HEK293 (cell line): ENCODE measurements around the gene FNDC8.

Source experiments
- EGR2 ChIP-seq: fragments of 450-650 bp; formaldehyde crosslinking; IDR thresholded peaks from 2 replicates; pipeline ENCODE4 v1.5.1; 2016; ENCODE audit warnings: low read depth, missing biosample characterization, missing genetic modification characterization
- GLIS1 ChIP-seq: fragments of 450-650 bp; formaldehyde crosslinking; IDR thresholded peaks from 2 replicates; pipeline ENCODE4 v1.5.1; 2016; ENCODE audit warnings: missing biosample characterization, missing genetic modification characterization
- GLIS2 ChIP-seq: fragments of 450-650 bp; formaldehyde crosslinking; IDR thresholded peaks from 2 replicates; pipeline ENCODE4 v1.5.1; 2016; ENCODE audit warnings: missing biosample characterization, missing genetic modification characterization
- HOXC10 ChIP-seq: sonication (generic); formaldehyde crosslinking; IDR thresholded peaks from 2 replicates; pipeline ENCODE4 v1.8.1; 2023; ENCODE audit warnings: mild to moderate bottlenecking, missing genetic modification reagents
- PRDM1 ChIP-seq: fragments of 450-650 bp; formaldehyde crosslinking; IDR thresholded peaks from 2 replicates; pipeline ENCODE4; 2016; ENCODE audit warnings: missing biosample characterization, missing genetic modification characterization
- RBAK ChIP-seq: fragments of 450-650 bp; formaldehyde crosslinking; IDR thresholded peaks from 2 replicates; pipeline ENCODE4 v1.5.1; 2016; ENCODE audit warnings: missing biosample characterization, missing genetic modification characterization
- SP7 ChIP-seq: fragments of 450-650 bp; formaldehyde crosslinking; IDR thresholded peaks from 2 replicates; pipeline ENCODE4 v1.5.1; 2016; ENCODE audit warnings: missing biosample characterization, missing genetic modification characterization
- TCF7L2 ChIP-seq: IDR thresholded peaks from 2 replicates; pipeline ENCODE4 v1.6.1; 2011; ENCODE audit warnings: low read depth, mild to moderate bottlenecking, inconsistent platforms, low read length, moderate library complexity, borderline replicate concordance
- ZFHX2 ChIP-seq: fragments of 450-650 bp; formaldehyde crosslinking; conservative IDR thresholded peaks from 2 replicates; pipeline ENCODE4 v1.5.1; 2016; ENCODE audit warnings: missing biosample characterization, missing genetic modification characterization
- ZFP69B ChIP-seq: fragments of 450-650 bp; formaldehyde crosslinking; IDR thresholded peaks from 2 replicates; pipeline ENCODE4 v1.5.1; 2016; ENCODE audit warnings: missing biosample characterization, missing genetic modification characterization
- ZNF146 ChIP-seq: fragments of 450-650 bp; formaldehyde crosslinking; IDR thresholded peaks from 2 replicates; pipeline ENCODE4 v1.5.1; 2016; ENCODE audit warnings: missing biosample characterization, missing genetic modification characterization
- ZNF16 ChIP-seq: fragments of 450-650 bp; formaldehyde crosslinking; IDR thresholded peaks from 2 replicates; pipeline ENCODE4 v1.5.1; 2016; ENCODE audit warnings: low read depth, missing biosample characterization, missing genetic modification characterization
- ZNF175 ChIP-seq: fragments of 450-650 bp; formaldehyde crosslinking; IDR thresholded peaks from 2 replicates; pipeline ENCODE4 v1.5.1; 2016; ENCODE audit warnings: missing biosample characterization, missing genetic modification characterization
- ZNF184 ChIP-seq: fragments of 450-650 bp; IDR thresholded peaks from 2 replicates; pipeline ENCODE4 v1.5.1; 2018; ENCODE audit warnings: missing biosample characterization, mild to moderate bottlenecking, missing genetic modification characterization
- ZNF223 ChIP-seq: fragments of 450-650 bp; formaldehyde crosslinking; IDR thresholded peaks from 2 replicates; pipeline ENCODE4 v1.5.1; 2016; ENCODE audit warnings: missing biosample characterization, missing genetic modification characterization
- ZNF311 ChIP-seq: fragments of 450-650 bp; formaldehyde crosslinking; IDR thresholded peaks from 2 replicates; pipeline ENCODE4 v1.5.1; 2017; ENCODE audit warnings: missing biosample characterization, missing genetic modification characterization, borderline replicate concordance
- ZNF366 ChIP-seq: fragments of 450-650 bp; formaldehyde crosslinking; conservative IDR thresholded peaks from 2 replicates; pipeline ENCODE4 v1.5.1; 2016; ENCODE audit warnings: missing biosample characterization, missing genetic modification characterization
- ZNF433 ChIP-seq: fragments of 450-650 bp; formaldehyde crosslinking; IDR thresholded peaks from 2 replicates; pipeline ENCODE4 v1.5.1; 2016; ENCODE audit warnings: missing biosample characterization, missing genetic modification characterization, low read depth
- ZNF48 ChIP-seq: fragments of 450-650 bp; formaldehyde crosslinking; IDR thresholded peaks from 2 replicates; pipeline ENCODE4 v1.5.1; 2016; ENCODE audit warnings: missing biosample characterization, missing genetic modification characterization
- ZNF501 ChIP-seq: fragments of 450-650 bp; formaldehyde crosslinking; IDR thresholded peaks from 2 replicates; pipeline ENCODE4 v1.5.1; 2016; ENCODE audit warnings: missing biosample characterization, missing genetic modification characterization
- ZNF701 ChIP-seq: fragments of 450-650 bp; formaldehyde crosslinking; IDR thresholded peaks from 2 replicates; pipeline ENCODE4 v1.5.1; 2016; ENCODE audit warnings: missing biosample characterization, missing genetic modification characterization
- ZNF747 ChIP-seq: fragments of 450-650 bp; formaldehyde crosslinking; IDR thresholded peaks from 2 replicates; pipeline ENCODE4 v1.5.1; 2016; ENCODE audit warnings: missing biosample characterization, missing genetic modification characterization
- ZNF837 ChIP-seq: fragments of 450-650 bp; formaldehyde crosslinking; IDR thresholded peaks from 2 replicates; pipeline ENCODE4 v1.5.1; 2016; ENCODE audit warnings: missing biosample characterization, missing genetic modification characterization
- ZSCAN23 ChIP-seq: fragments of 450-650 bp; formaldehyde crosslinking; IDR thresholded peaks from 2 replicates; pipeline ENCODE4 v1.5.1; 2016; ENCODE audit warnings: missing biosample characterization, missing genetic modification characterization
- TF ChIP-seq, protein P1 (sequence below): fragments of 450-650 bp; formaldehyde crosslinking; IDR thresholded peaks from 2 replicates; pipeline ENCODE4 v1.5.1; 2016; ENCODE audit warnings: missing biosample characterization, missing genetic modification characterization
- TF ChIP-seq, protein P2 (sequence below): IDR thresholded peaks from 2 replicates; pipeline ENCODE4 v1.6.1; 2011; ENCODE audit warnings: mild to moderate bottlenecking, low read depth, low read length, borderline replicate concordance
- TF ChIP-seq, protein P3 (sequence below): fragments of 450-650 bp; formaldehyde crosslinking; conservative IDR thresholded peaks from 2 replicates; pipeline ENCODE4 v1.5.1; 2016; ENCODE audit warnings: low read depth, missing biosample characterization, missing genetic modification characterization
- TF ChIP-seq, protein P4 (sequence below): fragments of 450-650 bp; formaldehyde crosslinking; IDR thresholded peaks from 2 replicates; pipeline ENCODE4 v1.5.1; 2016; ENCODE audit warnings: missing biosample characterization, missing genetic modification characterization
- TF ChIP-seq, protein P5 (sequence below): fragments of 450-650 bp; formaldehyde crosslinking; IDR thresholded peaks from 2 replicates; pipeline ENCODE4 v1.5.1; 2017; ENCODE audit warnings: missing biosample characterization, missing genetic modification characterization

The FNDC8 gene

DNA sequence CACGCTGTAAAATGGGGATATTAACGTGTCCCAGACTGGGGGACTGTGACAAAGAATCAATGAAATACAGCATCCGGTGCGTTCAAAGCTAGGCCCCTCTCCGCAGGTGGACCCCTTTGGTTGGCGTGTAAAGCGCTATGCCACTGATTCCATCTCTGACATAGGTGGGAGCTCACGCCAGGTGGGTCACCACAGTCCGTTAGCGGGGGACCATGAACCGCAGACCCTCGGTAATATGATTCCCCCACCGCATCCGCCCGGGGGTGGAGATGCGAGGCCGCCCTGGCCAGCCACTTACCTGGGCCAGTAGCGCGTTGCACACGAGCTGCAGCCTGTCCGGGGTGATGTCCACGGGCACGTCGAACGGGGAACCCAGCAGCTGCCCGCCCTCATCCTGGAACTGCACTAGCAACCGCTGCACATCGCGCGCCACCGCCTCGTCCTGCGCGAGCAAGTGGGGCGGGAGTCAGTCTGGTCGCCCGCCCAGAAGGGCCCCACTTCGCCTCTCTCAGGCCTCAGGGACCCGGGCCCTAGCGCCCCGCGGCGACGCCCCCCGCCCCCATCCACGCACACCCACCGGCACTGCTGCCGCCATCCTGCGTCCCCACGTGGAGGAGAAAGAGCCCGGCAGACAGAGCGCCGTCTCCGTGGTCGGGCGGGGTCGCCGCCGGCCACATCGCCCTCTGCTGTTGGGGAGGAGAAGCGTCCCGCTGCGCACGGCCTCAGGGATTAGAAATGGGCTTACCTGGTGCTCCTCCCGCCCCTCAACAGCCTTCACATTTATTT lies 20.5 kb downstream of the FNDC8 start, which contains the start of gene NLE1 (continued):
- TF ChIP-seq, protein P1, sequence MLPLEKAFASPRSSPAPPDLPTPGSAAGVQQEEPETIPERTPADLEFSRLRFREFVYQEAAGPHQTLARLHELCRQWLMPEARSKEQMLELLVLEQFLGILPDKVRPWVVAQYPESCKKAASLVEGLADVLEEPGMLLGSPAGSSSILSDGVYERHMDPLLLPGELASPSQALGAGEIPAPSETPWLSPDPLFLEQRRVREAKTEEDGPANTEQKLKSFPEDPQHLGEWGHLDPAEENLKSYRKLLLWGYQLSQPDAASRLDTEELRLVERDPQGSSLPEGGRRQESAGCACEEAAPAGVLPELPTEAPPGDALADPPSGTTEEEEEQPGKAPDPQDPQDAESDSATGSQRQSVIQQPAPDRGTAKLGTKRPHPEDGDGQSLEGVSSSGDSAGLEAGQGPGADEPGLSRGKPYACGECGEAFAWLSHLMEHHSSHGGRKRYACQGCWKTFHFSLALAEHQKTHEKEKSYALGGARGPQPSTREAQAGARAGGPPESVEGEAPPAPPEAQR (tag by site-specific recombination) = no peak
- TF ChIP-seq ZNF311 (tag by site-specific recombination) (no peak), ZNF16 (tag by site-specific recombination) (no peak), ZNF701 (tag by site-specific recombination) (no peak), GLIS1 (tag by site-specific recombination) (no peak), HOXC10 (no peak), ZFP69B (tag by site-specific recombination) (peak; percentile 61; the same call in 1 of the 2 replicates), ZNF501 (tag by site-specific recombination) (peak; percentile 93), SP7 (tag by site-specific recombination) (peak; percentile 82; the same call in 1 of the 2 replicates), ZNF433 (tag by site-specific recombination) (no peak), ZNF747 (tag by site-specific recombination) (no peak), EGR2 (tag by site-specific recombination) (peak; percentile 88), ZSCAN23 (0 out of 2 replicates have a peak, but pooled peaks have one; percentile 46), ZNF223 (no peak), PRDM1 (tag by site-specific recombination) (no peak), ZFHX2 (tag by site-specific recombination) (peak; percentile 92), ZNF175 (no peak), ZNF366 (tag by site-specific recombination) (0 out of 2 replicates have a peak, but pooled peaks have one; percentile 11), TCF7L2 (no peak), ZNF146 (tag by site-specific recombination) (peak; percentile 35; the same call in 1 of the 2 replicates), RBAK (tag by site-specific recombination) (no peak), ZNF837 (tag by site-specific recombination) (no peak), ZNF184 (no peak), ZNF48 (tag by site-specific recombination) (no peak), GLIS2 (tag by site-specific recombination) (peak; percentile 61)
- TF ChIP-seq, protein P2, sequence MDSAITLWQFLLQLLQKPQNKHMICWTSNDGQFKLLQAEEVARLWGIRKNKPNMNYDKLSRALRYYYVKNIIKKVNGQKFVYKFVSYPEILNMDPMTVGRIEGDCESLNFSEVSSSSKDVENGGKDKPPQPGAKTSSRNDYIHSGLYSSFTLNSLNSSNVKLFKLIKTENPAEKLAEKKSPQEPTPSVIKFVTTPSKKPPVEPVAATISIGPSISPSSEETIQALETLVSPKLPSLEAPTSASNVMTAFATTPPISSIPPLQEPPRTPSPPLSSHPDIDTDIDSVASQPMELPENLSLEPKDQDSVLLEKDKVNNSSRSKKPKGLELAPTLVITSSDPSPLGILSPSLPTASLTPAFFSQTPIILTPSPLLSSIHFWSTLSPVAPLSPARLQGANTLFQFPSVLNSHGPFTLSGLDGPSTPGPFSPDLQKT = no peak
- TF ChIP-seq, protein P3, sequence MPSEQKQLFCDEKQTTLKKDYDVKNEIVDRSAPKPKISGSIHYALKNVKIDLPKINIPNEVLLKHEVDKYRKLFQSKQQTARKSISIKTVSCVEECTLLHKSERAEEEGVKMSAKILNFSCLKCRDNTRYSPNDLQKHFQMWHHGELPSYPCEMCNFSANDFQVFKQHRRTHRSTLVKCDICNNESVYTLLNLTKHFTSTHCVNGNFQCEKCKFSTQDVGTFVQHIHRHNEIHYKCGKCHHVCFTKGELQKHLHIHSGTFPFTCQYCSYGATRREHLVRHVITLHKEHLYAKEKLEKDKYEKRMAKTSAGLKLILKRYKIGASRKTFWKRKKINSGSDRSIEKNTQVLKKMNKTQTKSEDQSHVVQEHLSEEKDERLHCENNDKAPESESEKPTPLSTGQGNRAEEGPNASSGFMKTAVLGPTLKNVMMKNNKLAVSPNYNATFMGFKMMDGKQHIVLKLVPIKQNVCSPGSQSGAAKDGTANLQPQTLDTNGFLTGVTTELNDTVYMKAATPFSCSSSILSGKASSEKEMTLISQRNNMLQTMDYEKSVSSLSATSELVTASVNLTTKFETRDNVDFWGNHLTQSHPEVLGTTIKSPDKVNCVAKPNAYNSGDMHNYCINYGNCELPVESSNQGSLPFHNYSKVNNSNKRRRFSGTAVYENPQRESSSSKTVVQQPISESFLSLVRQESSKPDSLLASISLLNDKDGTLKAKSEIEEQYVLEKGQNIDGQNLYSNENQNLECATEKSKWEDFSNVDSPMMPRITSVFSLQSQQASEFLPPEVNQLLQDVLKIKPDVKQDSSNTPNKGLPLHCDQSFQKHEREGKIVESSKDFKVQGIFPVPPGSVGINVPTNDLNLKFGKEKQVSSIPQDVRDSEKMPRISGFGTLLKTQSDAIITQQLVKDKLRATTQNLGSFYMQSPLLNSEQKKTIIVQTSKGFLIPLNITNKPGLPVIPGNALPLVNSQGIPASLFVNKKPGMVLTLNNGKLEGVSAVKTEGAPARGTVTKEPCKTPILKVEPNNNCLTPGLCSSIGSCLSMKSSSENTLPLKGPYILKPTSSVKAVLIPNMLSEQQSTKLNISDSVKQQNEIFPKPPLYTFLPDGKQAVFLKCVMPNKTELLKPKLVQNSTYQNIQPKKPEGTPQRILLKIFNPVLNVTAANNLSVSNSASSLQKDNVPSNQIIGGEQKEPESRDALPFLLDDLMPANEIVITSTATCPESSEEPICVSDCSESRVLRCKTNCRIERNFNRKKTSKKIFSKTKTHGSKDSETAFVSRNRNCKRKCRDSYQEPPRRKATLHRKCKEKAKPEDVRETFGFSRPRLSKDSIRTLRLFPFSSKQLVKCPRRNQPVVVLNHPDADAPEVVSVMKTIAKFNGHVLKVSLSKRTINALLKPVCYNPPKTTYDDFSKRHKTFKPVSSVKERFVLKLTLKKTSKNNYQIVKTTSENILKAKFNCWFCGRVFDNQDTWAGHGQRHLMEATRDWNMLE (tag by site-specific recombination) = no peak
- TF ChIP-seq, protein P4, sequence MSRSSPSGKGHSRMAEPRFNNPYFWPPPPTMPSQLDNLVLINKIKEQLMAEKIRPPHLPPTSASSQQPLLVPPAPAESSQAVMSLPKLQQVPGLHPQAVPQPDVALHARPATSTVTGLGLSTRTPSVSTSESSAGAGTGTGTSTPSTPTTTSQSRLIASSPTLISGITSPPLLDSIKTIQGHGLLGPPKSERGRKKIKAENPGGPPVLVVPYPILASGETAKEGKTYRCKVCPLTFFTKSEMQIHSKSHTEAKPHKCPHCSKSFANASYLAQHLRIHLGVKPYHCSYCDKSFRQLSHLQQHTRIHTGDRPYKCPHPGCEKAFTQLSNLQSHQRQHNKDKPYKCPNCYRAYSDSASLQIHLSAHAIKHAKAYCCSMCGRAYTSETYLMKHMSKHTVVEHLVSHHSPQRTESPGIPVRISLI (tag by site-specific recombination) = no peak
- TF ChIP-seq, protein P5, sequence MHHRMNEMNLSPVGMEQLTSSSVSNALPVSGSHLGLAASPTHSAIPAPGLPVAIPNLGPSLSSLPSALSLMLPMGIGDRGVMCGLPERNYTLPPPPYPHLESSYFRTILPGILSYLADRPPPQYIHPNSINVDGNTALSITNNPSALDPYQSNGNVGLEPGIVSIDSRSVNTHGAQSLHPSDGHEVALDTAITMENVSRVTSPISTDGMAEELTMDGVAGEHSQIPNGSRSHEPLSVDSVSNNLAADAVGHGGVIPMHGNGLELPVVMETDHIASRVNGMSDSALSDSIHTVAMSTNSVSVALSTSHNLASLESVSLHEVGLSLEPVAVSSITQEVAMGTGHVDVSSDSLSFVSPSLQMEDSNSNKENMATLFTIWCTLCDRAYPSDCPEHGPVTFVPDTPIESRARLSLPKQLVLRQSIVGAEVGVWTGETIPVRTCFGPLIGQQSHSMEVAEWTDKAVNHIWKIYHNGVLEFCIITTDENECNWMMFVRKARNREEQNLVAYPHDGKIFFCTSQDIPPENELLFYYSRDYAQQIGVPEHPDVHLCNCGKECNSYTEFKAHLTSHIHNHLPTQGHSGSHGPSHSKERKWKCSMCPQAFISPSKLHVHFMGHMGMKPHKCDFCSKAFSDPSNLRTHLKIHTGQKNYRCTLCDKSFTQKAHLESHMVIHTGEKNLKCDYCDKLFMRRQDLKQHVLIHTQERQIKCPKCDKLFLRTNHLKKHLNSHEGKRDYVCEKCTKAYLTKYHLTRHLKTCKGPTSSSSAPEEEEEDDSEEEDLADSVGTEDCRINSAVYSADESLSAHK (tag by site-specific recombination) = peak; percentile 46; the same call in 1 of the 2 replicates
